Measurements from ENCODE around the gene MAPKAPK2.

Gene MAPKAPK2

GRCh38 chr1:206723805-206724472 lies 39.2 kb downstream of the MAPKAPK2 start:
- DNase-seq = no peak

- DNase-seq = no peak
These were observed 40.6 kb downstream of the MAPKAPK2 start for GRCh38 chr1:206725109-206725963.

- peak in 1 of 2 experiments; percentile 23 for DNase-seq
These were observed 43.4 kb downstream of the MAPKAPK2 start for GRCh38 chr1:206727981-206728696.

GRCh38 chr1:206728697-206728987 lies 43.9 kb downstream of the MAPKAPK2 start:
- no peak for DNase-seq

- DNase-seq = no peak
These were observed 44.3 kb downstream of the MAPKAPK2 start for GRCh38 chr1:206729050-206729449.

- DNase-seq = no peak
These were observed 44.8 kb downstream of the MAPKAPK2 start for GRCh38 chr1:206729507-206729906.

- no peak for DNase-seq
These were observed 47.8 kb downstream of the MAPKAPK2 start for GRCh38 chr1:206732508-206732907.

- DNase-seq = no peak
These were observed 48.3 kb downstream of the MAPKAPK2 start for GRCh38 chr1:206732992-206733391.

GRCh38 chr1:206734499-206735142 lies 49.9 kb downstream of the MAPKAPK2 start:
- DNase-seq = peak in 1 of 2 experiments; percentile 30

GRCh38 chr1:206735553-206736031 lies 50.9 kb downstream of the MAPKAPK2 start:
- DNase-seq = peak in 1 of 2 experiments; percentile 8

GRCh38 chr1:206736878-206737728 lies 52.4 kb downstream of the MAPKAPK2 start:
- no peak for DNase-seq

- no peak for DNase-seq
These were observed 53.1 kb downstream of the MAPKAPK2 start for GRCh38 chr1:206737729-206738201.

GRCh38 chr1:206738370-206739366 lies 54.0 kb downstream of the MAPKAPK2 start:
- DNase-seq = peak; percentile 62 to 69

- no peak for DNase-seq
These were observed 54.8 kb downstream of the MAPKAPK2 start for GRCh38 chr1:206739411-206740076.

- DNase-seq = no peak
These were observed 56.5 kb downstream of the MAPKAPK2 start for GRCh38 chr1:206741142-206741701.

GRCh38 chr1:206742719-206743383 lies 58.1 kb downstream of the MAPKAPK2 start:
- DNase-seq = no peak

GRCh38 chr1:206744683-206745082 lies 60.0 kb downstream of the MAPKAPK2 start:
- no peak for DNase-seq

GRCh38 chr1:206745301-206745700 lies 60.6 kb downstream of the MAPKAPK2 start:
- DNase-seq = no peak

Measured in NCI-H524 (cell line).